H9 (cell line): ENCODE results near the gene CCDC149. TPM values are rescaled to one million over a fixed set of nuclear protein-coding genes. Genes with fewer than 3 reads are reported as not detected.

Experiments
- DNase-seq: peaks from one replicate; pipeline ENCODE4 v3.0.0-alpha.2; 2017
- H2AFZ ChIP-seq: one replicate; pipeline ENCODE4 v1.6.1; 2013; ENCODE audit warnings: mild to moderate bottlenecking, low read length, control low read depth, moderate library complexity
- H2AK5ac ChIP-seq: 2 replicates; pipeline ENCODE4 v1.6.1; 2013; ENCODE audit warnings: low read length, control low read depth, mixed read lengths; ENCODE audit not compliant: insufficient read length
- H2BK120ac ChIP-seq: one replicate; pipeline ENCODE4 v1.6.1; 2013; ENCODE audit warnings: low read depth, mild to moderate bottlenecking, low read length, control low read depth, inconsistent platforms; ENCODE audit not compliant: poor library complexity, severe bottlenecking
- H2BK12ac ChIP-seq: 2 replicates; pipeline ENCODE4 v1.6.1; 2013; ENCODE audit warnings: low read length, control low read depth, mixed read lengths, low read depth; ENCODE audit not compliant: insufficient read length
- H2BK15ac ChIP-seq: 2 replicates; pipeline ENCODE4 v1.6.1; 2013; ENCODE audit warnings: low read depth, low read length, control low read depth
- H2BK20ac ChIP-seq: one replicate; pipeline ENCODE4 v1.6.1; 2013; ENCODE audit warnings: low read depth, mild to moderate bottlenecking, low read length, control low read depth, inconsistent platforms; ENCODE audit not compliant: poor library complexity, severe bottlenecking
- H2BK5ac ChIP-seq: 2 replicates; pipeline ENCODE4 v1.6.1; 2013; ENCODE audit warnings: low read length, control low read depth, mixed read lengths; ENCODE audit not compliant: insufficient read length
- H3K14ac ChIP-seq: 2 replicates; pipeline ENCODE4 v1.6.1; 2013; ENCODE audit warnings: low read length, control low read depth; ENCODE audit not compliant: insufficient read depth
- H3K18ac ChIP-seq: 2 replicates; pipeline ENCODE4 v1.6.1; 2013; ENCODE audit warnings: low read depth, mild to moderate bottlenecking, mixed read lengths, low read length, control low read depth; ENCODE audit not compliant: insufficient read length
- H3K23ac ChIP-seq: 2 replicates; pipeline ENCODE4 v1.6.1; 2013; ENCODE audit warnings: low read length, control low read depth, mixed read lengths, low read depth; ENCODE audit not compliant: insufficient read length
- H3K23me2 ChIP-seq: 2 replicates; pipeline ENCODE4 v1.6.1; 2013; ENCODE audit warnings: low read depth, mild to moderate bottlenecking, mixed read lengths, low read length, control low read depth; ENCODE audit not compliant: insufficient read length, poor library complexity, severe bottlenecking
- H3K27ac ChIP-seq: 2 replicates; pipeline ENCODE4 v1.5.1; 2013; ENCODE audit warnings: low read length, control low read depth, mixed read lengths, low read depth; ENCODE audit not compliant: insufficient read length
- H3K27me3 ChIP-seq: 2 replicates; pipeline ENCODE4 v1.6.1; 2013; ENCODE audit warnings: low read length, control low read depth, inconsistent platforms; ENCODE audit not compliant: insufficient read depth
- H3K4ac ChIP-seq: 2 replicates; pipeline ENCODE4 v1.6.1; 2013; ENCODE audit warnings: low read depth, mild to moderate bottlenecking, control low read depth, inconsistent platforms, low read length, moderate library complexity
- H3K4me1 ChIP-seq: 2 replicates; pipeline ENCODE4 v1.6.1; 2013; ENCODE audit warnings: low read length, control low read depth, inconsistent platforms; ENCODE audit not compliant: insufficient read depth
- H3K4me2 ChIP-seq: 2 replicates; pipeline ENCODE4 v1.6.1; 2013; ENCODE audit warnings: low read length, control low read depth, mixed read lengths; ENCODE audit not compliant: insufficient read length, insufficient read depth
- H3K56ac ChIP-seq: 2 replicates; pipeline ENCODE4 v1.6.1; 2013; ENCODE audit warnings: low read depth, mild to moderate bottlenecking, mixed read lengths, low read length, control low read depth; ENCODE audit not compliant: insufficient read length
- H3K79me1 ChIP-seq: 2 replicates; pipeline ENCODE4 v1.6.1; 2013; ENCODE audit warnings: low read depth, mild to moderate bottlenecking, moderate library complexity, low read length, control low read depth, inconsistent platforms; ENCODE audit not compliant: insufficient read depth, poor library complexity, severe bottlenecking
- H3K79me2 ChIP-seq: 2 replicates; pipeline ENCODE4 v1.6.1; 2013; ENCODE audit warnings: low read length, control low read depth, inconsistent platforms; ENCODE audit not compliant: insufficient read depth
- H3K9ac ChIP-seq: 2 replicates; pipeline ENCODE4 v1.6.1; 2013; ENCODE audit warnings: low read length, control low read depth, mixed read lengths; ENCODE audit not compliant: insufficient read length; ENCODE audit errors: extremely low read depth
- H3K9me3 ChIP-seq: one replicate; pipeline ENCODE4 v1.6.1; 2013; ENCODE audit warnings: low read depth, low read length, inconsistent platforms; ENCODE audit not compliant: control insufficient read depth
- H3T11ph ChIP-seq: one replicate; pipeline ENCODE4 v1.6.1; 2013; ENCODE audit warnings: mild to moderate bottlenecking, low read length, control low read depth, inconsistent platforms
- H4K20me1 ChIP-seq: one replicate; pipeline ENCODE4 v1.6.1; 2013; ENCODE audit not compliant: control insufficient read depth, insufficient read length, insufficient read depth
- H4K5ac ChIP-seq: 2 replicates; pipeline ENCODE4 v1.6.1; 2013; ENCODE audit warnings: low read depth, mild to moderate bottlenecking, mixed read lengths, low read length, control low read depth; ENCODE audit not compliant: insufficient read length
- H4K8ac ChIP-seq: replicated peaks from 2 replicates; pipeline ENCODE4 v1.6.1; 2013; ENCODE audit warnings: low read length, control low read depth, mixed read lengths, low read depth; ENCODE audit not compliant: insufficient read length
- H4K91ac ChIP-seq: 2 replicates; pipeline ENCODE4 v1.6.1; 2013; ENCODE audit warnings: low read depth, mild to moderate bottlenecking, moderate library complexity, mixed read lengths, low read length, control low read depth; ENCODE audit not compliant: insufficient read length
- H3K27ac Mint-ChIP-seq, 3 experiments: 2 replicates in 2 of 3; 3 replicates in 1 of 3; pipeline ENCODE4 v1.8.0; 2020 to 2021; ENCODE audit warnings: mixed read lengths in 3 of 3, mild to moderate bottlenecking in 1 of 3, moderate library complexity in 1 of 3
- H3K27me3 Mint-ChIP-seq: 2 replicates; pipeline ENCODE4 v1.8.0; 2021; ENCODE audit warnings: low read depth, mild to moderate bottlenecking, moderate library complexity, mixed read lengths
- H3K36me3 Mint-ChIP-seq, 3 experiments: 2 replicates in 2 of 3; 3 replicates in 1 of 3; pipeline ENCODE4 v1.8.0; 2020 to 2021; ENCODE audit warnings: low read depth in 3 of 3, mixed read lengths in 3 of 3; ENCODE audit not compliant: insufficient read depth in 1 of 3
- H3K4me1 Mint-ChIP-seq, 2 experiments: 2 replicates each; pipeline ENCODE4 v1.8.0; 2020; ENCODE audit warnings: mixed read lengths in 2 of 2
- H3K4me3 Mint-ChIP-seq, 2 experiments: 2 replicates in 1 of 2; 3 replicates in 1 of 2; pipeline ENCODE4 v1.8.0; 2020 to 2021; ENCODE audit warnings: mild to moderate bottlenecking in 2 of 2, mixed read lengths in 2 of 2, moderate library complexity in 1 of 2
- H3K9me3 Mint-ChIP-seq, 2 experiments: 2 replicates in 1 of 2; 3 replicates in 1 of 2; pipeline ENCODE4 v1.8.0; 2020; ENCODE audit warnings: mild to moderate bottlenecking in 2 of 2, mixed read lengths in 2 of 2, moderate library complexity in 1 of 2
- WGBS: extraction: QIAGEN DNeasy Blood & Tissue Kit; methylation state at CpG from one replicate; pipeline ENCODE4 v1.1.7; 2013; ENCODE audit warnings: missing lambda C conversion rate, low lambda C conversion rate, mixed read lengths; ENCODE audit not compliant: insufficient read length; ENCODE audit errors: extremely low coverage; 5-methylcytosine and 5-hydroxymethylcytosine counted together
- total RNA-seq: library from RNA; stranded (reverse); gene quantifications from 2 replicates; pipeline ENCODE4 v1.2.1, GENCODE V29; 2021
- TF ChIP-seq, protein P1 (sequence below): fragments of 200-600 bp; sonication (generic); conservative IDR thresholded peaks from 3 replicates; pipeline ENCODE4 v1.8.0; 2021; ENCODE audit warnings: antibody characterized with exemption, mild to moderate bottlenecking

The CCDC149 gene
- total RNA-seq, 1 experiment from 2014 or later: 4.5 TPM

DNA sequence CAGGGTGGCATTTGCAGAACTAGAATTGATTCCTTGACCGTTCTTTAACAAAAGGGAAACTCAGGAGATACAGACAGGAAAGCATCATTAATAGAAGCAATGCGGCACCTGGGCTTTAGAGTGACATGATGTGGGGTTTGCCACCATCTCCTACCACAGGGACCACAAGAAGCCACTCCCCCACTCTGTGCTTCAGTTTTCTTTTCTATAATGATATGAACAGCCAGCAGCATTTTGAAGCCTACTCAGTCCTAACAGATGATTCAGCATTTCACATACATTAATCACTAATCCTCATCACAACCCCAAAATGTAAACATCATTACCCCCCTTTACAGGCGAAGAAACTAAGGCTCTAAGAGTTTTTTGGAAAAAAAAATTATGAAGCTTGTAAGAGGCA is 22.9 kb downstream of the CCDC149 start:
- Histone ChIP-seq H2BK120ac (no peak overlapping the region), H3K79me1 (no peaks in the 10 kb centered on the region), H3K9ac (no peak overlapping the region), H3K27me3 (no peaks in the 10 kb centered on the region), H3K23ac (no peak overlapping the region), H3K56ac (no peak overlapping the region), H2BK12ac (no peak overlapping the region), H3K79me2 (no peaks in the 10 kb centered on the region), H4K91ac (no peak overlapping the region), H4K20me1 (no peaks in the 10 kb centered on the region), H2AK5ac (no peak overlapping the region), H3K23me2 (no peaks in the 10 kb centered on the region), H3K4me2 (no peak overlapping the region), H4K5ac (no peak overlapping the region), H4K8ac (no peak overlapping the region), H2BK15ac (no peak overlapping the region), H2AFZ (no peak overlapping the region), H3K18ac (no peak overlapping the region), H3K27ac (no peak overlapping the region), H3T11ph (no peak overlapping the region), H3K4ac (no peak overlapping the region), H3K14ac (no peak overlapping the region), H2BK20ac (no peak overlapping the region), H2BK5ac (no peak overlapping the region), H3K9me3 (no peaks in the 10 kb centered on the region), H3K4me1 (peaks cover 3% of the 10 kb centered on the region; the same call in 1 of the 2 replicates)
- Mint-ChIP-seq H3K4me1 (peaks cover 15 to 17% of the 10 kb centered on the region in 2 experiments), H3K27ac (no peak overlapping the region), H3K36me3 (no peaks in the 10 kb centered on the region; a peak in 1 of 7 replicates), H3K4me3 (no peak overlapping the region), H3K9me3 (no peaks in the 10 kb centered on the region), H3K27me3 (no peaks in the 10 kb centered on the region)
- no CpG with 5 or more reads among the region's 3 CpGs for WGBS
- TF ChIP-seq, protein P1, sequence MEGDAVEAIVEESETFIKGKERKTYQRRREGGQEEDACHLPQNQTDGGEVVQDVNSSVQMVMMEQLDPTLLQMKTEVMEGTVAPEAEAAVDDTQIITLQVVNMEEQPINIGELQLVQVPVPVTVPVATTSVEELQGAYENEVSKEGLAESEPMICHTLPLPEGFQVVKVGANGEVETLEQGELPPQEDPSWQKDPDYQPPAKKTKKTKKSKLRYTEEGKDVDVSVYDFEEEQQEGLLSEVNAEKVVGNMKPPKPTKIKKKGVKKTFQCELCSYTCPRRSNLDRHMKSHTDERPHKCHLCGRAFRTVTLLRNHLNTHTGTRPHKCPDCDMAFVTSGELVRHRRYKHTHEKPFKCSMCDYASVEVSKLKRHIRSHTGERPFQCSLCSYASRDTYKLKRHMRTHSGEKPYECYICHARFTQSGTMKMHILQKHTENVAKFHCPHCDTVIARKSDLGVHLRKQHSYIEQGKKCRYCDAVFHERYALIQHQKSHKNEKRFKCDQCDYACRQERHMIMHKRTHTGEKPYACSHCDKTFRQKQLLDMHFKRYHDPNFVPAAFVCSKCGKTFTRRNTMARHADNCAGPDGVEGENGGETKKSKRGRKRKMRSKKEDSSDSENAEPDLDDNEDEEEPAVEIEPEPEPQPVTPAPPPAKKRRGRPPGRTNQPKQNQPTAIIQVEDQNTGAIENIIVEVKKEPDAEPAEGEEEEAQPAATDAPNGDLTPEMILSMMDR: no peak
- DNase-seq: no peak
